Embryonic facial prominence (tissue), 1 donor: ENCODE data around the gene FIS1.
A peak's percentile ranks its signal among the peaks of the same experiment; 100 is the strongest.

Experiments used
- DNase-seq: peaks from one replicate; pipeline ENCODE4 v3.0.0-alpha.2; 2016; ENCODE audit errors: extremely low spot score

FIS1 gene

DNA sequence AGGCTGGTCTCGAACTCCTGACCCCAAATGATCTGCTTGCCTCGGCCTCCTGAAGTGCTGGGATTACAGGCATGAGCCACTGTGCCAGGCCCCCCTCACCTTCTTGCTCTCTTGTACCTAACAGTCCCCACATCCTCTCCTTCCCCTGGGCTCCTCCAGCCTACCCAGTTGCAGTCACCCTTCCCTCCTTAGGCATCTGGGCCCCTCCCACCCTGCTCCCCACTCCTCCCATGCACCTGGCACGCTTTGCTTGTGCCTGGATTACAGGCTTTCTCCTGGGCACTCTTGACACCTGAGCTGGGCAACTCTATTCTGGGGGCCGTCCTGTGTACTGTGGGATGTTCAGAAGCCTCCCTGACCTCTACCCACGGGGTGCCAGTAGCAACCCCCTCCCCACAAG, 10.2 kb downstream of the FIS1 start:
- no peak for DNase-seq

DNA sequence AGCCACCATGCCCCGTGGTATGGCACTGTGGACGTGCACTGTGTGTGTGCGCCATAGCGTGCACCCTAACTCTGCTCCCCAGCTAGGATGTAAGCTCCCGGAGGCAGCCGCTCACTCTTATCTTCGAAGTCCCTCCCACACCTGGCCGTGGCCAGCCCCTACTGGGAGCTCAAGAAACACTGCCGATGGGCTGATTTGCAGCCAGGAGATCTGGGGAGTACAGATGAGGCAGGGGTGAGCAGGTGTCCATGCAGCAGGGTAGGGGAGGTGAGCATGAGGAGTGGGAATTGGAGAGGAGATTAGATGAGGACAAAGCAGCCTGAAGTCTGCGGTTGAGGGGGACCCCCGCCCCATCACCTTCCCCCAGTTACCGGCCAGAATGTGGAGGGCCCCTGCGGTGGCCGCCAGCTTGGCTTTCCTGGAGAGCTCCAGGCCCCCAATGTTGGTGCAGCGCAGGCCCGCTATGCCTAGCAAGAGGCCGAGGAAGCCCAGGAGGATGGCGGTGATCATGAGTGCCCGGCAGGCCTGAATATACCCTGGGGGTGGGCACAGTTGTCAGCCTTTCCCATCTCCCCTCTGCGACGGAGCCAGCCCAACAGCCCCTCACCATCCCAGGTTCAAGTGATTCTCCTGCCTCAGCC, 10.9 kb downstream of the FIS1 start:
- no peak for DNase-seq

- no peak for DNase-seq
Observed at GRCh38 chr7:101232141-101232850, 12.6 kb downstream of the FIS1 start.

DNA sequence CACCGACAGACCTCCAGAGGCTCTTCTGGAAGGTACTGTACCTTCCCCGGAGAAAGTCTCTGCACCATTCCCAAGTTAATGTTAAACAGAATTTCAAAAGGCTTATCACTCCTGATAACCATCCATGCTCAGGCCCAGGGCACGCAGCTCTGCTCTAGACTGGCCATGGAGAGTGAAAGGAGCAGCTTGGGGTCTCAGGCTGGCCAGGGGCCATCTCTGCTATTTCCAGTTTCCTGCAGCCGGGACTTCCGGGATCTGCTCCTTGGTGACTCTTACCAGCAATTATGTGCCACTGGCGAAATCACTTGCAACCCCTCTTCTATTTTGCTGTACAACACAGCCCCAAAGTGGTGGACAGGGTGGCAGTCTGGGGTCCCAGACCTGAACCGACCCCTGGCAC, 13.2 kb downstream of the FIS1 start:
- no peak for DNase-seq

DNA sequence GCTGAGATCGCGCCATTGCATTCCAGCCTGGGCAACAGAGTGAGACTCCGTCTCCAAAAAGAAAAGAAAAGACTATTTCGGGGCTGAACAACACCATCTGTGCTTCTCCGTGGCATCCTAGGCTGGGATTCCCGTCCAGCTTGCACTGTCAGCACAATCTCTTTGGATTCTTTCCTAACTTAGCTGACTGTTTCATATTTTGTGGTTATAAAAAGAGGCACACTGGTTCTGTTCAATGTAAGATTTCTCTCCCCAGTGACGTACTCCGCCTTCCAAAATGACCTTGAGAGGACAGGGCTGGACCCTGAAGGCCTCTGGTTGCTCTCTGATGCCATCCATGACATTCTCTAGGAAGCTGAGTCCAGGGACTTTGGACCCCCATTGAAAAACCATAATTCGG, 18.2 kb downstream of the FIS1 start:
- DNase-seq = no peak

GRCh38 chr7:101225650-101226049, 19.2 kb downstream of the FIS1 start:
- no peak for DNase-seq

DNA sequence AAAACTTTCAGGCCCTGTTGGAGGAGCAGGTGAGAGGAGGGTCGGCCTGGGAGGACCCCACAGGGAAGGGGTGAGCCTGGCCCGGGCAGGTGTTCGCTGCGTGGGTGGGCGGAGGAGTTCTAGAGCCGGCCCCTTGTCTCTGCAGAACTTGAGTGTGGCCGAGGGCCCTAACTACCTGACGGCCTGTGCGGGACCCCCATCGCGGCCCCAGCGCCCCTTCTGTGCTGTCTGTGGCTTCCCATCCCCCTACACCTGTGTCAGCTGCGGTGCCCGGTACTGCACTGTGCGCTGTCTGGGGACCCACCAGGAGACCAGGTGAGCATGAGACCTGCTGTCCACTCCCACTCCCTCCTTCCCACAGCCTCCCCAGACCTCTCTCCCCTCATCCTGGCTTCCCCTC, 21.4 kb downstream of the FIS1 start:
- no peak for DNase-seq

- DNase-seq = no peak
Observed at GRCh38 chr7:101222275-101222830, 22.5 kb downstream of the FIS1 start.

- no peak for DNase-seq
Observed at GRCh38 chr7:101220295-101220694, 24.6 kb downstream of the FIS1 start.

DNA sequence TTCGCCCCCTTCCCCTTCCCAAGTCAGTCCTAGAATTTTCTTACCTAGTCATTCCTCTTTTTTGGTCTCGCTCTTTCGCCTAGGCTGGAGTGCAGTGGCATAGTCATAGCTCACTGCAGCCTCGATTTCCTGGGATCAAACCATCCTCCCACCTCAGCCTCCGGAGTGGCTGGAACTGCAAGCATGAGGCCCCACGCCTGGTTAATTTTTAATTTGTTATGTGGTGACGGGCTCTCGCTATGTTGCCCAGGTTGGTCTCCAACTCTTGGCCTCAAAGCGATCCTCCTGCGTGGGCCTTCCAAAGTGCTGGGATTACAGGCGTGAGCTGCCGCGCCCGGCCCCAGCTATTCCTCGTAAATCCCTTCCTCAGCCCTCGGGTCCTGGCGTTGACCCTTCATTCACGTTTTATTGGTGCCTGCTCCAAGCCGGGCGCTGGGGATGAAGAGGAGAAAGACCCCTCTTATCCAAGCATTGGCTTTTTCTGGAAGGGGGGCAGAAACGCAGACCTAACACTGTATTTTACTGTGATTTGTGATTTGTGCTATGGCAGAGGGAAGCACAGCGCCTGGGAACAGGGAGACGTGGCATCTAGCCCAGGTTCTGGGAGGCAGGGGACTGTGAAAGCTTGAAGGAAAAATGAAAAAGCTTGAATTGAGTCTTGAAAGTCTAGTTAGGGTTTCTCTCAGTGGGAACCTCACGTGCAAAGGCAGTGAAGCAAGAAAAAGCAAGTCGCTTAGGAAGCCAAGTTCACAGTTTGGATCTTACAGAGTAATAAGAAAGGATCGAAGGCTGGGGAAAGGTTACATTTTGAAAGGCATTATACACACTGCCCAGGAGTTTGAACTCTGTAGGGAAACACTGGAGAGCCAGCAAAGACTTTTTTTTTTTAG, 26.4 kb downstream of the FIS1 start:
- DNase-seq = no peak

DNA sequence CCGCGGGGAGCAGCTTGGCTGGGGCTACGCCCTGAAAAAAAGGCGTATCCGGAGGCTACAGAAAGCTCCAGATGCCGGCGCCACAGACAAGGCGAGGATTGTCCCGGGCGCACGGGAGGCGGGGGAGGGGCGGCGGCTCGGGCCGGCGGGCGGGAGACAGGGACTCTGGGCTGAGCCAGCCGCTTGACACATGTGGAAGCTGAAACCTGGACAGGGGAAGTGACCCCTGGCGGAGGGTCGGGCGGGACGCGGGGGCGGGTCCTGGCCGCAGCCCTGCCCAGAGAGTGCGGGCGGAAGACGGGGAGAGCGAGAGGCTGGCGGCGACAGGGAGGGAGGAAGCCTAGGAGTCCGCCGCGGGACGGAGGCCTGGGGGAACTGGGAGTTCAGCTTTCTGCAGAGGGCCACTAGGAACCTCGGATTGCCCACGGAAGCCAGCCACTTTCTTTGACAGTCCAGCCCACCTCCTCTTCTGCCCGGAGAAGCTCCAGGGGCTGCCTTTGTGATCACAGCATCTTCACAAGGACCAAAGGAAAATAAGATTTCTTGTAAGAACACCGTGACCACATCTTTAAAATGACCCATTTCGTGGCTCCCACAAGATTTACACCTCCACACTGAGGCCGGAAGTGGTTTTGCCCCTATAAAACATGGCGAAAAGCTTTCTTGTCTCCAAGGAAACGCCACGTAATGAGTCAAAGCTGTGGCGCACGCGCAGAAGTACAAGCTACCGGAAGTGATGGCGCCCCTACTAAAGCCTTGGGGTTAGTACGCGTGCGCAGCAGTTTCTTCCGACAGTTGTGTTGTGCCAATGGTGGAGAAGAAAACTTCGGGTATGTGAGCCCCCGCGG, 27.3 kb downstream of the FIS1 start, which contains the start of the genes PLOD3 and ZNHIT1:
Gene PLOD3, minus strand, starts transcription at position 194 of the 848 bp plus-strand sequence. CDS start 307 bp downstream, outside the sequence.
Gene ZNHIT1, plus strand, starts transcription at position 778 of the 848 bp plus-strand sequence. Its CDS starts 31 bp downstream, at position 809.
- peak; percentile 98 for DNase-seq

DNA sequence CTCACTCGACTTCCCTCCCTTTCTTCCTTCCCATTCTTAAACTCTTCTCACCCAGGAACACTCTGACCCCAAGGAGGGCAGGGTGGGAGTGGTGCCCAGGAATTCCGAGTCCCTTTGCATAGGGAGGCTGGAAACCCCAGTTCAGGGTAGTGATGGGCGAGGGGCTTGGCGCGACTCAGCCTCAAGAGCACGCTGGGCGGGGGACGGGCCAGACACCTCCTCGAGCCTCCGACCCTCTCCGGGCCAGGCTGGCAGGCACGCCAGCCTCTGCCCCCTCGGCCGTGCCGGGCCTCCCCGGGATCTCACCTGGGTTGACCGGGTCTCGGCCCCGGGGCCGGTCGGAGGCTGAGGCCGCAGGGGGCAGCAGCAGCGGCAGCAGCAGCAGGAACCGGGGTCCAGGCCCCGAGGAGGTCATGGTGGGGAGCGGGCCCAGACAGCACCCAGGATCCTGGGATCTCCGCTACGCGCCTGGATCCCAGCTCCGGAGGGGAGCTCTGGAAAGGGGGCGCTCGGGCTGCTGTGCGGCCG, 28.0 kb downstream of the FIS1 start:
- no peak for DNase-seq

GRCh38 chr7:101216001-101216859, 28.7 kb downstream of the FIS1 start:
- no peak for DNase-seq

- no peak for DNase-seq
Observed at GRCh38 chr7:101212014-101212413, 32.9 kb downstream of the FIS1 start.

GRCh38 chr7:101211501-101211900, 33.4 kb downstream of the FIS1 start:
- DNase-seq = no peak

- no peak for DNase-seq
Observed at GRCh38 chr7:101210143-101210542, 34.7 kb downstream of the FIS1 start.

DNA sequence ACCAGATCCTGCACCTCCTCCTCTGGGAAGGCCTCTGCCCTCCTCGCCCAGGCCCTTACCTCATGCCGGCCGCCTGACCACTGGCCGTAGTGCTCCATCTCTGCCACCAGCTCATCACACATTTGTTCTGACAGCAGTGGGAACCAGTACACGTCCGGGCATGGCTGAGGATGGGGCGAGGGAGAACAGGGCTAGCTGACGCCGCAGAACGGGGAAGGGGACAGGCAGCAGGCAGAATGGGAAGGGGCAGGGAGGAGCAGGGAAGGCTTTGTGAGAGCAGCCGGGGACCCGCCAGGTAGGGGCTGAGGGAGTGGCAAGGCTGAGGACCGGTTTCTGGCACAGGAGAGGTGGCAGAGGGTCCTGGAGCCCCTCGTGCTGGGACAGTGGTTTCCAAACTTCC, 36.1 kb downstream of the FIS1 start:
- DNase-seq = no peak

DNA sequence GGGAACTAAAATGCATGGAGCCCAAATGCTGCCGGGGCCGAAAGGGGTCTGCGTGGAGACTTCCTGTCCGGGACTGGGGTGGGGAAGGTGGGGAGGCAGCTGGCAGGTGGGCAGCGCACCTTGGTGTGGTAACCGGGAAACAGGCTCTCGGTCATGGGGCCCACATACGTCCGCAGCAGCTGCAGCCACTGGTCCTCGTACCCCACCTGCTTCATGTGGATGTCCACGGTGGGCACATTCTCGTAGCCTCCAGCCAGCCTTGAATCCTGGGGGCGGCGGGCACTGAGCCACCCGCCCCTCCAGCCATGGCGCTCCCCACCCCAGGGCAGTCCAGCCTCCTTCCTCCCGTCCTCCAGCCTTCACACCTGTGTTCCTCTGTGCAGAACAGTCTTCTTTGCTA, 37.4 kb downstream of the FIS1 start:
- no peak for DNase-seq

DNA sequence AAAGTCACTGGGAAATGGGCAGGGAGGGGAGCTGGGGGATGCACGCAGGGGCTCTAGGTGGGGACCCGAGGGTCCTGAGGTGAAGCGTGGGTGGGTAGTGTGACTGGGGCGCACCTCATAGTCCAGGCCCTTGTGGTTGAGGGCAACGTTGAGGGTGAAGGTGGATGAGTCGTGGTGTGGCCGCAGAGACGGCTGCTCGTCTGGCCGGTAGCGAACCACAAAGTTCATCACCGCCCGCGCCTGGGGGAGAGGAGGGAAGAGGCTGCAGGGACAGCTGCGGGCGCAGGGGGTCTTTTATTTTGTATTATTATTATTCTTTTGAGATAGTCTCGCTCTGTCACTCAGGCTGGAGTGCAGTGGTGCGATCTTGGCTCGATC, 38.2 kb downstream of the FIS1 start:
- DNase-seq = no peak
